Measurements from ENCODE around the gene ACTR1B. TPM values are rescaled to one million over a fixed set of nuclear protein-coding genes. Genes with fewer than 3 reads are reported as not detected.
"Not testable (repeated sequence)": the region's sequence is repeated elsewhere in the genome, so short reads cannot be mapped to it uniquely, and the experiment has no call there.

The ACTR1B gene
- total RNA-seq, result 53.7 TPM

DNA sequence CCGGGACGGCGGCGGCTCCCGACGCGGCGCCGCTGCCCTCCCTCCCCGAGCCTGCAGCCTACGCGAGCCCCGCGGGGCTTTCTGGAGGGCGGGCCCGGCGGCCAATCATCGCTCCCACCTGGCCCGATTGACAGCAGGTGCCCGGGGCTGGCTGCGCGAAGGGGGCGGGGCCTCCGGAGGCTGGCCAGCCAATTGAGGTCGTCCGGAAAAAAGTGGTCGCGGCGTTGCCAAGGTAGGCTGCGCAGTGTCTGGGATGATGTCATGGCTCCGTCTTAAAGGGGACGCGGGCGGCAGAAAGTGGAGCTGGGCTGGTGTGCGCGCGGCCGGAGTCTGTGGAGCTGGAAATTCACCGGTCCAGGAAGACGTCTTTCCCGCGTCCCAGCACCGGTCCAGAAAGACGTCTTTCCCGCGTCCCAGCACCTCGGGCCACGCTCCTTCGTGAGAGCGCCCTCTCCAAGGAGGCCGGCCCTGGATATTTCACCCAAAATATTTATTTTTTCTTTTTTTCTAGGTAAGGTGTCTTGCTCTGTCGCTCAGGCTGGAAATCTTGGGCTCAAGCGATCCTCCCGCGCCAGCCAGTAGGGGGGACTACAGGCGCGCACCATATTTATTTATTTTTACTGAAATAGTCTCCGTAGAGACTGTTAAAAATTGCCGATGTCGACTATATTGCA lies at the start of gene ACTR1B:
Gene ACTR1B (minus strand): TSS at position 83 of the 674 bp plus-strand sequence. CDS start 154 bp downstream, outside the sequence.
- Histone ChIP-seq H3K9me3 (ENCODE audit: low read depth, low read length) (no peaks in the 10 kb centered on the region), H3K4me3 (ENCODE audit: low read length) (peak within 1 kb of the TSS; percentile 76), H3K27me3 (ENCODE audit: insufficient read depth, low read length) (no peaks in the 10 kb centered on the region), H3K4me1 (ENCODE audit: insufficient read depth, low read length) (peaks cover 34% of the 10 kb centered on the region)

GRCh38 chr2:97712693-97713295 lies 49.0 kb upstream of the ACTR1B start:
- Histone ChIP-seq H3K27me3 (ENCODE audit: insufficient read depth, low read length) (no peaks in the 10 kb centered on the region), H3K4me1 (ENCODE audit: insufficient read depth, low read length) (peaks cover 50% of the 10 kb centered on the region), H3K9me3 (ENCODE audit: low read depth, low read length) (no peaks in the 10 kb centered on the region), H3K4me3 (ENCODE audit: low read length) (peak overlapping the region; percentile 56)

- not testable (repeated sequence) for H3K9me3 ChIP-seq (ENCODE audit: low read depth, low read length); H3K27me3 ChIP-seq (ENCODE audit: insufficient read depth, low read length); H3K4me3 ChIP-seq (ENCODE audit: low read length)
- H3K4me1 ChIP-seq (ENCODE audit: insufficient read depth, low read length), result peaks cover 44% of the 10 kb centered on the region
These were observed 48.3 kb upstream of the ACTR1B start for GRCh38 chr2:97712175-97712574.

DNA sequence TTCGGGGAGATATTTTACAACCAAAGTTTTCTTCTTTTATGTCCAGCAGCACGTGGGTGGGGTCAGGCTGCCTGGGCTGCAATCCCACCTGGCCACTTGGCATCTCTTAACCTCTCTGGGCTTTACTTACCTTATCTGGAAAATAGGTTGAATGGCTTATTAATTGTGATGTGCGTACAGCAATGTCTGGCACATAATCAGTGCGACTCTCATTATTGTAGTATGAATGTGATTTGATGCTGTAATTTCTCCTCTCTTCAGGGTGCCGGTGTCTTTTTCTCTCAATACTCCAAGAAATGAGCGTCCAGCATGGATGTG lies 47.5 kb upstream of the ACTR1B start:
- Histone ChIP-seq H3K4me1 (ENCODE audit: insufficient read depth, low read length) (peaks cover 44% of the 10 kb centered on the region), H3K4me3 (ENCODE audit: low read length) (no peak overlapping the region), H3K27me3 (ENCODE audit: insufficient read depth, low read length) (no peaks in the 10 kb centered on the region), H3K9me3 (ENCODE audit: low read depth, low read length) (no peaks in the 10 kb centered on the region)

- no peaks in the 10 kb centered on the region for H3K9me3 ChIP-seq (ENCODE audit: low read depth, low read length)
- peaks cover 31% of the 10 kb centered on the region for H3K4me1 ChIP-seq (ENCODE audit: insufficient read depth, low read length)
- H3K27me3 ChIP-seq (ENCODE audit: insufficient read depth, low read length), result no peaks in the 10 kb centered on the region
- no peak overlapping the region for H3K4me3 ChIP-seq (ENCODE audit: low read length)
These were observed 44.8 kb upstream of the ACTR1B start for GRCh38 chr2:97708608-97709007.

DNA sequence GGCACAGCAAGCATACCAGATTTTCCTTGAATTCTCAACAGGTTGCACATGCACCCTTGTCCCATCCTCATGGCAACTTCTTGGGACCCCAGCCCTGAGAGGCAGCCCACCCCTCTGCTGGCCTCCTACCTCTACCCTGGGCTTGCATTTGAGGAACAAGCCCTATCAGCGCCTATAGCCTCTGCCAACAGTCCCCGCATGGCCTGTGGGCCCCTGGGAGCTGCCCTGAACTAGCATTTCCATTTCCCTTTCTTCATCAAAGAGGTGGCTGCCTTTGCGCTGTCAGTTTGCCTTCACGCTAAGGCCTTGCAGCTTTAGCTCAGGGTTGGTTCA lies 44.2 kb upstream of the ACTR1B start:
- H3K9me3 ChIP-seq (ENCODE audit: low read depth, low read length), result no peaks in the 10 kb centered on the region
- peaks cover 26% of the 10 kb centered on the region for H3K4me1 ChIP-seq (ENCODE audit: insufficient read depth, low read length)
- no peak overlapping the region for H3K4me3 ChIP-seq (ENCODE audit: low read length)
- no peaks in the 10 kb centered on the region for H3K27me3 ChIP-seq (ENCODE audit: insufficient read depth, low read length)

DNA sequence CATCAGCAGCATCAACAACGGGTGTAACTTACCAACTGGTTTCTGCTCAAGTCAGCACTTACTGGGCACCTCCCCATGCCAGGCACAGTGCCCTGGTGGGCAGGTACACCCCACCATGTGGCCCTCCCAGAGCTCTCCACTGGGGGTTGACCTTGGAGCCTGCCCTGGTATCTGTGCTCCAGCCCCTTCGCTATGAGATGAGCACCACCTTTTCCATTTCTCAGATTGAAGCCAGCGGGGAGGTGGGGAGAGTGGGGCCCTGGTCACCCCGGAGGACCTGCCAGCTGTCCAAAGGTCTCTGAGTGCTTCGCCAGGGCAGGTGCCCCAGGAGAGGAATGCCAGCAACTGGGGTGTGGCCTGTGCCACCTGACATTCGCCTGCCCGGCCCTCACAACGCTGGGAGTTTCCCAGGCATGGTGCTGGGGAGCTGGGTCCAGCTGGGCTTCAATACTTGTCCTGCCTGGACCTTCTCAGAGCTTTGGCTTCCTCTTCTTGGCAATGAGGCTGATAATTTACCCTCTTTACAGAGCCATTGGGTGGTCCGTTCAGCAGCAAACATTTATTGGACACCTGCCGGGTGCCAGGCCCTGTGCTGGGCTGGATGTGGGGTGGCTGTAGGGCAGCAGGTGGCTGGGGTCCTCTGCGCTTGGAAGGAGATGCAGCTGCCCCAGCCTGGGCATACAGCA lies 43.7 kb upstream of the ACTR1B start:
- peaks cover 21% of the 10 kb centered on the region for H3K4me1 ChIP-seq (ENCODE audit: insufficient read depth, low read length)
- no peaks in the 10 kb centered on the region for H3K9me3 ChIP-seq (ENCODE audit: low read depth, low read length)

GRCh38 chr2:97706708-97707345 lies 43.0 kb upstream of the ACTR1B start:
- no peaks in the 10 kb centered on the region for H3K27me3 ChIP-seq (ENCODE audit: insufficient read depth, low read length)
- H3K4me3 ChIP-seq (ENCODE audit: low read length), result no peak overlapping the region
- H3K4me1 ChIP-seq (ENCODE audit: insufficient read depth, low read length), result peaks cover 16% of the 10 kb centered on the region
- no peaks in the 10 kb centered on the region for H3K9me3 ChIP-seq (ENCODE audit: low read depth, low read length)

More for the DNA sequence above, 43.7 kb upstream of the ACTR1B start:
- H3K27me3 ChIP-seq (ENCODE audit: insufficient read depth, low read length), result no peaks in the 10 kb centered on the region
- no peak overlapping the region for H3K4me3 ChIP-seq (ENCODE audit: low read length)

DNA sequence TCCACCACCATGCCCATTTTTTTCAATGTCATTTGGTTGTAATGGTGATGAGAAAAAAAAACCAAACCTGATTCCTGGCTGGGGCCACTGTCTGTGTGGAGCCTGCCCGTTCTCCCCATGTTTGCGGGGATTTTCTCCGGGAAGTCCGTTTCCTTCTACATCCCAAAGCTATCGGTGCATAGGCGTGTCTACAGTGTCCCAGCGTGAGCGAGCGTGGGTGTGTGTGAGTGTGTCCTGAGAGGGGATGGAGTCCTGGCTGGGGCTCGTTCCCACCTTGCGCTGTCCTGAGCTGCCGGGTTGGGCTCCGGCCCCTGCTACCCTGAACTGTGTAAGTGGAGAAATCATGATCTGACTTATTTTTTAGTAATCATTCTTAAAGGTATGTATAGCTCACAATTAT lies 42.3 kb upstream of the ACTR1B start:
- Histone ChIP-seq H3K4me3 (ENCODE audit: low read length) (no peak overlapping the region), H3K27me3 (ENCODE audit: insufficient read depth, low read length) (no peaks in the 10 kb centered on the region), H3K4me1 (ENCODE audit: insufficient read depth, low read length) (peaks cover 15% of the 10 kb centered on the region), H3K9me3 (ENCODE audit: low read depth, low read length) (no peaks in the 10 kb centered on the region)

DNA sequence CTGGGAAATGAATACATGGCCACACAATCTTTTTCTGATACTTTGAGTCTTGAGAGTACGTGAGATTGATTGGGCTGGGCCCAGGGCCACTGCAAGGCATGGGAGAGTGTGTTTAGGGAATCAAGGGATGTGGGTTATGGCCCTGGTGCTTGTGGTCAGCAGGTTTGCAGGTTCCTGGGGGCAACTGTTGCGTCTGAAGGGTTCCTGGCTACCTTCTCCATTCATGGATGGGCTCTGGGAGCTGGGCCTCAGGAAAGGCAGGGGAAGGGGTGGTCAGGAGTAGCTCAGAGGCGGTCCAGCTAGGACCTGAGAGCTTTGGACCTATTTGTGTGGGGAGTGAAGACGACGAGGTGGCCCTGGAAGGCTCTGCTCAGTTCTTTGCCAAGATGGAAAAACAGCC lies 41.1 kb upstream of the ACTR1B start:
- H3K27me3 ChIP-seq (ENCODE audit: insufficient read depth, low read length), result no peaks in the 10 kb centered on the region
- no peaks in the 10 kb centered on the region for H3K9me3 ChIP-seq (ENCODE audit: low read depth, low read length)
- H3K4me3 ChIP-seq (ENCODE audit: low read length), result no peak overlapping the region
- peaks cover 4% of the 10 kb centered on the region for H3K4me1 ChIP-seq (ENCODE audit: insufficient read depth, low read length)

DNA sequence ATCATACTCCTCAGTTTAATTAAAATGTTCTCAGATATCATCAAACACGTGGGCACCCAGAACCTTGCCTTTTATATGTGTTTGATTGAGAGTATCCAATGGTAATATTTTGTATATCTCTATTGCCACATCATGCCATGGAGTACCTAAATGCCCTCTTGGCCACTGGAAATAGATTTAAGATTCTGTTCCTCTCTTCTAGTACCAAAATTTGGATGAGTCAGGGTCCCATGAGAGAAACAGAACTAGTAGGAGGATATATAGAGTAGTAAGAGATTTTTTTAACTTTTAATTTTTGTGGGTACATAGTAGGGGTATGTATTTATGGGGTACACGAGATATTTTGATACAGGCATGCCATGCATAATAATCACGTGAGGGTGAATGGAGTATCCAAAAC lies 39.9 kb upstream of the ACTR1B start:
- no peaks in the 10 kb centered on the region for H3K9me3 ChIP-seq (ENCODE audit: low read depth, low read length)
- H3K27me3 ChIP-seq (ENCODE audit: insufficient read depth, low read length), result no peaks in the 10 kb centered on the region
- H3K4me1 ChIP-seq (ENCODE audit: insufficient read depth, low read length), result no peaks in the 10 kb centered on the region

GRCh38 chr2:97702731-97703470 lies 39.1 kb upstream of the ACTR1B start:
- H3K27me3 ChIP-seq (ENCODE audit: insufficient read depth, low read length), result no peaks in the 10 kb centered on the region
- no peaks in the 10 kb centered on the region for H3K4me1 ChIP-seq (ENCODE audit: insufficient read depth, low read length)
- H3K4me3 ChIP-seq (ENCODE audit: low read length), result no peak overlapping the region
- H3K9me3 ChIP-seq (ENCODE audit: low read depth, low read length), result no peaks in the 10 kb centered on the region

More for the DNA sequence above, 39.9 kb upstream of the ACTR1B start:
- H3K4me3 ChIP-seq (ENCODE audit: low read length), result no peak overlapping the region

- Histone ChIP-seq H3K9me3 (ENCODE audit: low read depth, low read length) (no peaks in the 10 kb centered on the region), H3K27me3 (ENCODE audit: insufficient read depth, low read length) (no peaks in the 10 kb centered on the region), H3K4me3 (ENCODE audit: low read length) (no peak overlapping the region), H3K4me1 (ENCODE audit: insufficient read depth, low read length) (no peaks in the 10 kb centered on the region)
These were observed 38.1 kb upstream of the ACTR1B start for GRCh38 chr2:97701851-97702465.

GRCh38 chr2:97701186-97701585 lies 37.3 kb upstream of the ACTR1B start:
- no peaks in the 10 kb centered on the region for H3K27me3 ChIP-seq (ENCODE audit: insufficient read depth, low read length)
- no peak overlapping the region for H3K4me3 ChIP-seq (ENCODE audit: low read length)
- H3K9me3 ChIP-seq (ENCODE audit: low read depth, low read length), result no peaks in the 10 kb centered on the region
- no peaks in the 10 kb centered on the region for H3K4me1 ChIP-seq (ENCODE audit: insufficient read depth, low read length)

Measured in mononuclear cell (primary cell).